ENCODE measurements around the gene ZNF492. TPM values are rescaled to one million over a fixed set of nuclear protein-coding genes. Genes with fewer than 3 reads are reported as not detected.

Gene ZNF492
- total RNA-seq, 1 experiment from 2014 or later: not detected

GRCh38 chr19:22617614-22618320 is 16.4 kb upstream of the ZNF492 start:
- Histone ChIP-seq H3K56ac (ENCODE audit: insufficient read length, low read depth, low read length) (no peak overlapping the region), H4K91ac (ENCODE audit: insufficient read length, low read depth, low read length) (no peak overlapping the region), H2BK5ac (ENCODE audit: insufficient read length, low read length) (no peak overlapping the region), H2AFZ (ENCODE audit: low read length) (no peak overlapping the region), H3K4ac (ENCODE audit: low read depth, low read length) (no peak overlapping the region), H3K4me2 (ENCODE audit: insufficient read depth, insufficient read length, low read length) (no peak overlapping the region), H3T11ph (ENCODE audit: low read length) (no peak overlapping the region), H3K79me2 (ENCODE audit: insufficient read depth, low read length) (no peaks in the 10 kb centered on the region), H2BK20ac (ENCODE audit: low read depth, low read length, poor library complexity, severe bottlenecking) (no peak overlapping the region), H4K20me1 (ENCODE audit: control insufficient read depth, insufficient read depth, insufficient read length) (no peaks in the 10 kb centered on the region), H3K9ac (ENCODE audit: extremely low read depth, insufficient read length, low read length) (no peak overlapping the region), H3K18ac (ENCODE audit: insufficient read length, low read depth, low read length) (no peak overlapping the region), H3K79me1 (ENCODE audit: insufficient read depth, low read depth, low read length, poor library complexity, severe bottlenecking) (no peaks in the 10 kb centered on the region), H2BK12ac (ENCODE audit: insufficient read length, low read depth, low read length) (no peak overlapping the region), H3K27me3 (ENCODE audit: insufficient read depth, low read length) (no peaks in the 10 kb centered on the region), H2BK15ac (ENCODE audit: low read depth, low read length) (no peak overlapping the region), H2BK120ac (ENCODE audit: low read depth, low read length, poor library complexity, severe bottlenecking) (no peak overlapping the region), H3K9me3 (ENCODE audit: control insufficient read depth, low read depth, low read length) (peaks cover 86% of the 10 kb centered on the region), H4K8ac (replicated peaks; ENCODE audit: insufficient read length, low read depth, low read length) (no peak overlapping the region), H3K27ac (ENCODE audit: insufficient read length, low read depth, low read length) (no peak overlapping the region), H4K5ac (ENCODE audit: insufficient read length, low read depth, low read length) (no peak overlapping the region), H3K23me2 (ENCODE audit: insufficient read length, low read depth, low read length, poor library complexity, severe bottlenecking) (no peaks in the 10 kb centered on the region), H3K14ac (ENCODE audit: insufficient read depth, low read length) (no peak overlapping the region), H3K23ac (ENCODE audit: insufficient read length, low read depth, low read length) (no peak overlapping the region), H3K4me1 (ENCODE audit: insufficient read depth, low read length) (no peaks in the 10 kb centered on the region), H2AK5ac (ENCODE audit: insufficient read length, low read length) (no peak overlapping the region)
- WGBS (ENCODE audit: extremely low coverage, insufficient read length, low lambda C conversion rate): no CpG with 5 or more reads among the region's 44 CpGs
- no peak for TF ChIP-seq CTCF (conservative IDR thresholded peaks at IDR 0.05)
- Mint-ChIP-seq H3K36me3 (ENCODE audit: insufficient read depth in 1 of 3, low read depth in 3 of 3) (peaks cover 14 to 22% (median 14%) of the 10 kb centered on the region in 3 experiments; a peak in 6 of 7 replicates), H3K4me1 (no peaks in the 10 kb centered on the region), H3K27me3 (ENCODE audit: low read depth) (peaks cover 3% of the 10 kb centered on the region; the same call in 1 of the 2 replicates), H3K9me3 (peaks cover 88 to 91% of the 10 kb centered on the region in 2 experiments), H3K4me3 (no peak overlapping the region), H3K27ac (no peak overlapping the region)
- no peak for DNase-seq
